ENCODE data around the gene CSNK1D. TPM values are rescaled to one million over a fixed set of nuclear protein-coding genes. Genes with fewer than 3 reads are reported as not detected.

CSNK1D gene
- total and polyA plus RNA-seq, 8 donors, result 47.1 to 107 (median 66.0) TPM

- FAIRE-seq, result no peak
- WGBS, 2 donors, result 84 to 89% methylated on average over 7 to 11 of the region's 11 CpGs
- no peaks in the 10 kb centered on the region for H3K9me3 ChIP-seq
These were observed 53.5 kb downstream of the CSNK1D start for GRCh38 chr17:82219753-82220709.

GRCh38 chr17:82219083-82219482 lies 54.4 kb downstream of the CSNK1D start:
- 90% methylated on average over 3 to 7 of the region's 7 CpGs for WGBS, 2 donors
- Histone ChIP-seq H3K4me3 (no peak overlapping the region), H3K9me3 (no peaks in the 10 kb centered on the region), H3K27me3 (no peaks in the 10 kb centered on the region), H3K4me1 (peaks cover 11 to 19% (median 13%) of the 10 kb centered on the region in 3 donors), H3K36me3 (no peaks in the 10 kb centered on the region), H3K27ac (no peak overlapping the region)
- no peak for TF ChIP-seq CTCF (IDR thresholded peaks at IDR 0.05)
- intact Hi-C loops (cut with DNase I), result no loop called here
- DNase-seq (peak in 1 of 6 donors; percentile 12), FAIRE-seq (no peak), ATAC-seq (no peak)

More at GRCh38 chr17:82219753-82220709, 53.5 kb downstream of the CSNK1D start:
- TF ChIP-seq CTCF (IDR thresholded peaks at IDR 0.05), result no peak
- Histone ChIP-seq H3K27ac (no peak overlapping the region), H3K27me3 (no peaks in the 10 kb centered on the region), H3K36me3 (no peaks in the 10 kb centered on the region), H3K4me3 (no peak overlapping the region), H3K4me1 (peaks cover 11 to 19% (median 13%) of the 10 kb centered on the region in 3 donors)
- peak in 1 of 6 donors; percentile 66 for DNase-seq
- intact Hi-C loops (cut with DNase I), result no loop called here
- ATAC-seq, result no peak

- intact Hi-C loops (cut with DNase I), result no loop called here
- Histone ChIP-seq H3K4me3 (no peak overlapping the region), H3K27ac (no peak overlapping the region), H3K27me3 (no peaks in the 10 kb centered on the region), H3K4me1 (peaks cover 11 to 19% (median 13%) of the 10 kb centered on the region in 3 donors), H3K9me3 (no peaks in the 10 kb centered on the region), H3K36me3 (no peaks in the 10 kb centered on the region)
- DNase-seq (peak in 2 of 6 donors; percentile 63 to 73), FAIRE-seq (no peak), ATAC-seq (no peak)
- no peak for TF ChIP-seq CTCF (IDR thresholded peaks at IDR 0.05)
- 90 to 94% methylated on average over 28 to 32 of the region's 32 CpGs for WGBS, 2 donors
These were observed 55.0 kb downstream of the CSNK1D start for GRCh38 chr17:82218349-82219075.

GRCh38 chr17:82217530-82218204 lies 55.8 kb downstream of the CSNK1D start:
- intact Hi-C loops (cut with DNase I), result no loop called here

More at GRCh38 chr17:82217530-82218204, 55.8 kb downstream of the CSNK1D start:
- Histone ChIP-seq H3K27me3 (no peaks in the 10 kb centered on the region), H3K36me3 (no peaks in the 10 kb centered on the region), H3K27ac (peak overlapping the region; percentile 40 to 84 (median 82)), H3K4me3 (no peak overlapping the region), H3K9me3 (no peaks in the 10 kb centered on the region), H3K4me1 (peaks cover 11 to 19% (median 13%) of the 10 kb centered on the region in 3 donors)
- ATAC-seq (peak in 2 of 4 donors; percentile 21 to 36), DNase-seq (peak in 5 of 6 donors; percentile 37 to 80 (median 65)), FAIRE-seq (no peak)
- WGBS, 2 donors, result 78 to 83% methylated on average over 19 to 21 of the region's 21 CpGs
- TF ChIP-seq CTCF (IDR thresholded peaks at IDR 0.05), result no peak

Measured in pancreas (tissue), 10 donors.